ENCODE measurements around the gene GMDS.

GMDS gene

DNA sequence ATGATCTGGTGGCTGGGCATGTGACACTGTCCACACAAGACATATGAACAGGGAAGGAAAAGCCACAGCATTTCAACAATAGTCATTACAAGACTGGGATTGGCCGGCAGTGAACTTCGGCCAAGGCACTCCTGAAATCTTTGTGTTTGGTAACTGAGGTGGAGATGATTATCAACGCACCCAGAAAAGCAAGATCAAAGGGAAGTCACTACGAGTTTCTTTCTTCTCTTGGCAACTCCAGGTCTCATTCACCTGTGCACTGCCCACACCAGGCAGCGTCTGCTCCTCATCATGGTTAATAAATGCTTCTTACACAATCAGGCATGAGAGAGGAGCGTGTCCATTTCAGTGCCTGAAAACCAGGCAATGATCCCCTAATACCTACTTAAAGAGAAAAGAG lies 656.2 kb downstream of the GMDS start:
- no peaks in the 10 kb centered on the region for H3K4me1 ChIP-seq
- H3K9me3 ChIP-seq: no peaks in the 10 kb centered on the region
- H3K36me3 ChIP-seq: no peaks in the 10 kb centered on the region
- peaks cover 82% of the 10 kb centered on the region for H3K27me3 ChIP-seq
- no peak overlapping the region for H3K4me3 ChIP-seq (ENCODE audit: low read depth, low read length)
- no peak for DNase-seq
- TF ChIP-seq CTCF (IDR thresholded peaks at IDR 0.05; ENCODE audit: low read depth, low read length): no peak

GRCh38 chr6:1587977-1588376 lies 657.4 kb downstream of the GMDS start:
- H3K9me3 ChIP-seq: no peaks in the 10 kb centered on the region
- no peaks in the 10 kb centered on the region for H3K4me1 ChIP-seq
- TF ChIP-seq CTCF (IDR thresholded peaks at IDR 0.05; ENCODE audit: low read depth, low read length): no peak
- no peak for DNase-seq
- no peak overlapping the region for H3K4me3 ChIP-seq (ENCODE audit: low read depth, low read length)
- peaks cover 82% of the 10 kb centered on the region for H3K27me3 ChIP-seq
- no peaks in the 10 kb centered on the region for H3K36me3 ChIP-seq

DNA sequence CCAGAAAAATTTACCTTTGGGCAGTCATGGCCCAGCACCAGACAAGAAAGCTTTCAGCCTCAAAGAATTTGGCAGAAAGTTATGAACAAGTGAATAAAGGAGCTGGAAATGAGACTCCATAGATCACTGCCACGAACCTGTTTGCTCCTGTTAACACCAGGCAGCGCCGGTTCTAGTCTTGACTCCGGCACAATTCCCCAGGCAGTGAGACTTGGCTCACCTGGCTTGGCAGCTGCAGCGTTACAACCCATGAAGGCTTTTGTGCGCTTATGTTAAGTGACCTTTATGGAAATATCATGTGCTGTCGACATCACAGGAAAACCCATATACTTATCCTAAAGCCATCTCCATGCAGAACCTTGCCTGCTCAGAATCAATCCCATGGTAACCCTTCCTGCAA lies 657.9 kb downstream of the GMDS start:
- TF ChIP-seq CTCF (IDR thresholded peaks at IDR 0.05; ENCODE audit: low read depth, low read length): no peak
- Histone ChIP-seq H3K36me3 (no peaks in the 10 kb centered on the region), H3K4me3 (ENCODE audit: low read depth, low read length) (no peak overlapping the region), H3K9me3 (no peaks in the 10 kb centered on the region), H3K4me1 (no peaks in the 10 kb centered on the region), H3K27me3 (peaks cover 79% of the 10 kb centered on the region)
- no peak for DNase-seq

DNA sequence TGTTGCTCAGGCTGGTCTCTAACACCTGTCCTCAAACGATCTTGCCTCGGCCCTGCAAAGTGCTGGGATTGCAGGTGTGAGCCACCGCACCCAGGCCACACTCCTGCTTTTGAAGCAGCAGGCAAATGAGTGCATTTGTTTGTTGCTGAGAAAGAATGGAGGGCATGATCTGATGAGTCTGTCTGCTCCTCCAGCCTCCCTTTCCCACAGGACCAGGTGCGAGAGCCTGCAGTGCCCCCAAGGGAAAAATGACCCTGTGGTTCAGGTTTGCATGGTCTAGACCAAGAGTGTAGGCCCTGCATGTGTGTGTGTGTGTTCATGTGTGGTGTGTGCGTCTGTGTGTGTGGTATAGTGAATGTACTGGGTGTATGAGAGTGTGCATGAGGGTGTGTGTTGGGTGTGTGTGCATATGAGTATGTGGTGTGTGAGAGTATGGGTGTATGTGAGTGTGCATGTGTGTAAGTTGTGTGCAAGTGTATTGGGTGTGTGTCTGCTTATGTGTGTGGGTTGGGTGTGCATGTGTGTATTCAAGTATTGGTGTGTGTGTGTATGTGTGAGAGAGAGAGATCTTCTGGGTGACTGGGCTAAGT lies 658.4 kb downstream of the GMDS start:
- H3K36me3 ChIP-seq: no peaks in the 10 kb centered on the region
- no peak for DNase-seq
- TF ChIP-seq CTCF (IDR thresholded peaks at IDR 0.05; ENCODE audit: low read depth, low read length): no peak
- H3K27me3 ChIP-seq: peaks cover 79% of the 10 kb centered on the region
- no peak overlapping the region for H3K4me3 ChIP-seq (ENCODE audit: low read depth, low read length)
- no peaks in the 10 kb centered on the region for H3K4me1 ChIP-seq
- H3K9me3 ChIP-seq: no peaks in the 10 kb centered on the region

- no peak for TF ChIP-seq CTCF (IDR thresholded peaks at IDR 0.05; ENCODE audit: low read depth, low read length)
Observed at GRCh38 chr6:1586256-1586655, 659.1 kb downstream of the GMDS start.

DNA sequence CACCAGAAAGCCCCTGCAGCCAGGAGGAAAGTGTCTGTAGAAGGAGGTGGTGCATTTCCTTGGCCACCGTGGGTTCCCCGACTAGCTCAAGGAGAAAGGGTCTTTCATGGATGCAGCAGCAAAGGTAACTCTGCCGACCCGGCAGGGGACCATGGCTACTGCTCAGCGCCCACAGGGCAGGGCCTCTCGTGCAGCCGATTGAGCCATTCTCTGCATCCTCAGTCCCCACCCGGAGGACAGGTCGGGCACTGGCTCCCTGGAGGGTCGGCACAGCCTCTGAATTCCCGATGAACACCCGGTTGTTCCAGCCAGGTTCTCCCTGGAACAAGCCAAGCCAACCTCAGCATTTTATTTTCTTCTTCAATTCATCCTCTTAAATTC lies 659.7 kb downstream of the GMDS start:
- no peaks in the 10 kb centered on the region for H3K36me3 ChIP-seq
- H3K4me3 ChIP-seq (ENCODE audit: low read depth, low read length): no peak overlapping the region
- TF ChIP-seq CTCF (IDR thresholded peaks at IDR 0.05; ENCODE audit: low read depth, low read length): no peak
- H3K27me3 ChIP-seq: peaks cover 75% of the 10 kb centered on the region
- H3K4me1 ChIP-seq: no peaks in the 10 kb centered on the region
- no peaks in the 10 kb centered on the region for H3K9me3 ChIP-seq
- no peak for DNase-seq

More at GRCh38 chr6:1586256-1586655, 659.1 kb downstream of the GMDS start:
- H3K9me3 ChIP-seq: no peaks in the 10 kb centered on the region
- DNase-seq: no peak
- H3K36me3 ChIP-seq: no peaks in the 10 kb centered on the region
- no peak overlapping the region for H3K4me3 ChIP-seq (ENCODE audit: low read depth, low read length)
- peaks cover 78% of the 10 kb centered on the region for H3K27me3 ChIP-seq
- H3K4me1 ChIP-seq: no peaks in the 10 kb centered on the region
